GM10248 (cell line): Measurements from ENCODE around the gene SGCA.

Experiments
- CTCF ChIA-PET: fragments of 300-600 bp; sonication (Branson Sonifier 250); formaldehyde crosslinking; extraction: SDS; loops from one replicate; lab custom pipeline; 2021; ENCODE audit warnings: antibody characterized with exemption; lab: Yijun Ruan, JAX
- POLR2A ChIA-PET: fragments of 350-650 bp; sonication (Branson Sonifier 250); formaldehyde crosslinking; extraction: SDS; loops from one replicate; lab custom pipeline; 2020; ENCODE audit warnings: antibody characterized with exemption; lab: Yijun Ruan, JAX
- DNase-seq: peaks from one replicate; pipeline ENCODE4 v3.0.0; 2012; ENCODE audit errors: extremely low spot score
- CTCF ChIP-seq: IDR thresholded peaks from 2 replicates; pipeline ENCODE4 v1.5.1; 2012; ENCODE audit warnings: mild to moderate bottlenecking, low read depth; ENCODE audit errors: extremely low read depth, missing control alignments, control extremely low read depth

SGCA gene

GRCh38 chr17:50165867-50166517 is at the start of gene SGCA:
TSS of gene SGCA (plus strand) at chr17:50166005. CDS start at chr17:50166041, 36 bp downstream.
- no peak for TF ChIP-seq CTCF
- ChIA-PET POLR2A (no interaction called here), CTCF (interaction anchor here (0.8 to 6.4 kb wide), 12 partner anchors 8 to 231 kb away, joined by 3 to 90 read pairs (median 6); partner anchors contain the start of genes COL1A1, LRRC59 and TMEM92)
- no peak for DNase-seq

- POLR2A ChIA-PET = no interaction called here
- DNase-seq = peak; percentile 67
- TF ChIP-seq CTCF = peak; percentile 53
- CTCF ChIA-PET = interaction anchor here (0.6 to 18.1 kb wide), 18 partner anchors 9 to 83 kb away, joined by 3 to 246 read pairs (median 4); partner anchors contain the start of genes PDK2, SAMD14 and SGCA
Observed at GRCh38 chr17:50117202-50118051, 48.4 kb upstream of the SGCA start.

GRCh38 chr17:50118076-50118827 is 47.6 kb upstream of the SGCA start:
- POLR2A ChIA-PET = no interaction called here

GRCh38 chr17:50118828-50119218 is 47.0 kb upstream of the SGCA start:
- POLR2A ChIA-PET = no interaction called here
- CTCF ChIA-PET = interaction anchor here (1.0 to 18.1 kb wide), 10 partner anchors 8 to 60 kb away, joined by 3 to 246 read pairs (median 5); partner anchors contain the start of gene PDK2
- TF ChIP-seq CTCF = no peak

More at GRCh38 chr17:50118076-50118827, 47.6 kb upstream of the SGCA start:
- DNase-seq = no peak
- CTCF ChIA-PET = interaction anchor here (0.8 to 18.1 kb wide), 14 partner anchors 8 to 82 kb away, joined by 3 to 246 read pairs (median 4); partner anchors contain the start of gene PDK2
- TF ChIP-seq CTCF = no peak

GRCh38 chr17:50120475-50121253 is 45.1 kb upstream of the SGCA start:
- CTCF ChIA-PET = interaction anchor here (1.6 to 18.1 kb wide), 4 partner anchors 13 to 82 kb away, joined by 3 to 246 read pairs (median 22); partner anchors contain the start of gene PDK2
- POLR2A ChIA-PET = no interaction called here
- no peak for TF ChIP-seq CTCF
- no peak for DNase-seq

More at GRCh38 chr17:50118828-50119218, 47.0 kb upstream of the SGCA start:
- no peak for DNase-seq
